Loucy (cell line): Measurements from ENCODE around the gene ZNF709.

Source experiments
- CTCF ChIP-seq: fragments of 200-600 bp; sonication (generic); conservative IDR thresholded peaks from 2 replicates; pipeline ENCODE4 v1.5.1; 2014; ENCODE audit warnings: mild to moderate bottlenecking, antibody characterized with exemption, low read length
- EZH2phosphoT487 ChIP-seq: fragments of 200-600 bp; IDR thresholded peaks from 2 replicates; pipeline ENCODE4 v1.6.1; 2018; ENCODE audit warnings: antibody characterized with exemption, mild to moderate bottlenecking, moderate library complexity, borderline replicate concordance

GRCh38 chr19:12448808-12449207 lies 35.8 kb downstream of the ZNF709 start:
- TF ChIP-seq CTCF, result no peak
- no peak for TF ChIP-seq EZH2phosphoT487
